Hematopoietic multipotent progenitor cell (in vitro differentiated cells): ENCODE data around the gene EPHB6. TPM values are rescaled to one million over a fixed set of nuclear protein-coding genes. Genes with fewer than 3 reads are reported as not detected.

Experiments
- DNase-seq, 3 donors: peaks; one replicate each; pipeline ENCODE4 v3.0.0-alpha.2; 2011 to 2015; ENCODE audit warnings: low read depth in 2 of 3, low spot score in 2 of 3
- total RNA-seq: library from RNA; depleted of rRNA; stranded (reverse); fragments of >200 nt; gene quantifications from one replicate; pipeline ENCODE4 v1.2.3, GENCODE V29; 2012

Gene EPHB6
- total RNA-seq, 1 donor: 18.9 TPM

GRCh38 chr7:142876236-142876960 lies 21.5 kb downstream of the EPHB6 start:
- no peak for DNase-seq

- DNase-seq: no peak
Measured at GRCh38 chr7:142876991-142877910, 22.4 kb downstream of the EPHB6 start.

- no peak for DNase-seq
Measured at GRCh38 chr7:142878315-142878714, 23.4 kb downstream of the EPHB6 start.

- DNase-seq: no peak
Measured at GRCh38 chr7:142879060-142879459, 24.2 kb downstream of the EPHB6 start.

- DNase-seq: peak; percentile 22 to 66 (median 37)
Measured at GRCh38 chr7:142880876-142881505, 26.1 kb downstream of the EPHB6 start.

GRCh38 chr7:142881586-142882337 lies 26.9 kb downstream of the EPHB6 start:
- DNase-seq: no peak

GRCh38 chr7:142882338-142882678 lies 27.4 kb downstream of the EPHB6 start:
- DNase-seq: no peak

GRCh38 chr7:142883145-142883544 lies 28.3 kb downstream of the EPHB6 start:
- DNase-seq: no peak

GRCh38 chr7:142883571-142884285 lies 28.9 kb downstream of the EPHB6 start:
- no peak for DNase-seq

GRCh38 chr7:142884286-142884640 lies 29.4 kb downstream of the EPHB6 start:
- no peak for DNase-seq

- DNase-seq: no peak
Measured at GRCh38 chr7:142885311-142886230, 30.7 kb downstream of the EPHB6 start, which contains the start of gene TRPV6. TRPV6 (minus strand) TSS chr7:142885745.

- no peak for DNase-seq
Measured at GRCh38 chr7:142886866-142887265, 32.0 kb downstream of the EPHB6 start.

- DNase-seq: no peak
Measured at GRCh38 chr7:142887282-142888015, 32.6 kb downstream of the EPHB6 start.

GRCh38 chr7:142889816-142890215 lies 34.9 kb downstream of the EPHB6 start:
- DNase-seq: no peak

- no peak for DNase-seq
Measured at GRCh38 chr7:142890874-142891485, 36.1 kb downstream of the EPHB6 start.

GRCh38 chr7:142891490-142892082 lies 36.7 kb downstream of the EPHB6 start:
- DNase-seq: no peak

GRCh38 chr7:142892951-142893350 lies 38.1 kb downstream of the EPHB6 start:
- no peak for DNase-seq
